SK-N-SH (cell line): ENCODE data around the gene CUEDC1. TPM values are rescaled to one million over a fixed set of nuclear protein-coding genes. Genes with fewer than 3 reads are reported as not detected.

Source experiments
- CTCF ChIA-PET: fragments of 300-600, 350-600 bp; formaldehyde crosslinking; extraction: SDS; loops from one replicate; lab custom pipeline; 2021; lab: Yijun Ruan, JAX
- POLR2A ChIA-PET: fragments of 350-600 bp; sonication (Branson Sonifier 250); formaldehyde crosslinking; extraction: SDS; loops from one replicate; lab custom pipeline; 2020; ENCODE audit warnings: antibody characterized with exemption, inconsistent platforms; lab: Yijun Ruan, JAX
- DNase-seq: peaks from one replicate; pipeline ENCODE4 v3.0.0; 2012
- H2AFZ ChIP-seq: fragments of 200-600 bp; sonication (generic); 2 replicates; pipeline ENCODE4 v1.8.1; 2016; ENCODE audit warnings: antibody characterized with exemption, mild to moderate bottlenecking, low read depth
- H3F3A ChIP-seq: fragments of 200-600 bp; sonication (generic); replicated peaks from 2 replicates; pipeline ENCODE3; 2016; ENCODE audit warnings: antibody characterized with exemption, mild to moderate bottlenecking; ENCODE audit not compliant: insufficient read depth
- H3K27ac ChIP-seq, 2 experiments: fragments of 200-500 bp in 1 of 2; fragments of 200-600 bp in 1 of 2; sonication (Bioruptor generic) in 1 of 2; sonication (generic), shearing (Covaris generic) in 1 of 2; 2 replicates each; pipeline versions ENCODE4 v1.5.1 to v1.6.1; 2014 to 2016; ENCODE audit warnings: low read depth in 2 of 2, inconsistent platforms in 1 of 2, low read length in 1 of 2, mild to moderate bottlenecking in 1 of 2, mixed read lengths in 1 of 2
- H3K27me3 ChIP-seq: fragments of 200-600 bp; sonication (generic), shearing (Covaris generic); 2 replicates; pipeline ENCODE4 v1.6.1; 2016; ENCODE audit warnings: mixed run types; ENCODE audit not compliant: insufficient read depth
- H3K36me3 ChIP-seq, 2 experiments: fragments of 200-500 bp in 1 of 2; fragments of 200-600 bp in 1 of 2; sonication (Bioruptor generic) in 1 of 2; sonication (generic) in 1 of 2; replicated peaks in 1 of 2; 2 replicates each; pipeline versions ENCODE3 to v1.5.1; 2014 to 2016; ENCODE audit warnings: low read length in 1 of 2, mild to moderate bottlenecking in 1 of 2; ENCODE audit not compliant: insufficient read depth in 2 of 2, control insufficient read depth in 1 of 2
- H3K4me1 ChIP-seq, 2 experiments: fragments of 200-500 bp in 1 of 2; fragments of 200-600 bp in 1 of 2; sonication (Bioruptor generic) in 1 of 2; sonication (generic), shearing (Covaris generic) in 1 of 2; 2 replicates each; pipeline versions ENCODE4 v1.5.1 to v1.6.1; 2014 to 2016; ENCODE audit warnings: low read depth in 1 of 2, low read length in 1 of 2, mixed run types in 1 of 2; ENCODE audit not compliant: insufficient read depth in 2 of 2, control insufficient read depth in 1 of 2
- H3K4me2 ChIP-seq: fragments of 200-600 bp; sonication (generic), shearing (Covaris generic); 2 replicates; pipeline ENCODE4 v1.6.1; 2017; ENCODE audit warnings: mixed run types
- H3K4me3 ChIP-seq, 2 experiments: fragments of 200-500 bp in 1 of 2; fragments of 200-600 bp in 1 of 2; sonication (Bioruptor generic) in 1 of 2; sonication (generic), shearing (Covaris generic) in 1 of 2; 2 replicates each; pipeline versions ENCODE4 v1.5.1 to v1.8.1; 2014 to 2016; ENCODE audit warnings: low read depth in 2 of 2, inconsistent platforms in 1 of 2, low read length in 1 of 2, mild to moderate bottlenecking in 1 of 2, mixed read lengths in 1 of 2, moderate library complexity in 1 of 2
- H3K79me2 ChIP-seq: fragments of 200-600 bp; sonication (generic); 2 replicates; pipeline ENCODE4 v1.8.1; 2017; ENCODE audit warnings: mild to moderate bottlenecking; ENCODE audit not compliant: insufficient read depth
- H3K9ac ChIP-seq: fragments of 200-600 bp; sonication (generic); 2 replicates; pipeline ENCODE4 v1.6.1; 2017; ENCODE audit warnings: mixed run types
- H3K9me2 ChIP-seq: fragments of 200-600 bp; sonication (generic); 2 replicates; pipeline ENCODE4 v1.6.1; 2017; ENCODE audit warnings: mixed run types
- H3K9me3 ChIP-seq: fragments of 200-600 bp; sonication (generic); 2 replicates; pipeline ENCODE4 v1.6.1; 2017; ENCODE audit warnings: mixed run types, mild to moderate bottlenecking, moderate library complexity
- H4K20me1 ChIP-seq: fragments of 200-600 bp; sonication (generic); 2 replicates; pipeline ENCODE4 v1.6.1; 2017; ENCODE audit warnings: mild to moderate bottlenecking, mixed run types; ENCODE audit not compliant: insufficient read depth
- CTCF ChIP-seq: fragments of 200-600 bp; sonication (generic); IDR thresholded peaks from 2 replicates; pipeline ENCODE4 v1.6.1; 2017; ENCODE audit warnings: antibody characterized with exemption, mild to moderate bottlenecking, moderate library complexity
- ELF1 ChIP-seq: IDR thresholded peaks from 2 replicates; pipeline ENCODE4 v1.4.0; 2012
- EP300 ChIP-seq, 2 experiments: IDR thresholded peaks; 2 replicates each; pipeline versions ENCODE4 v1.4.0 to v1.6.1; 2012; ENCODE audit warnings: borderline replicate concordance in 1 of 2, low read depth in 1 of 2, low read length in 1 of 2
- EZH2phosphoT487 ChIP-seq: fragments of 200-600 bp; sonication (generic); IDR thresholded peaks from 2 replicates; pipeline ENCODE4 v1.6.1; 2017; ENCODE audit warnings: low read depth, mixed run types, mild to moderate bottlenecking, antibody characterized with exemption, moderate library complexity, borderline replicate concordance
- FOSL2 ChIP-seq: IDR thresholded peaks from 2 replicates; pipeline ENCODE4 v1.4.0; 2012; ENCODE audit warnings: low read depth, mild to moderate bottlenecking, moderate library complexity, borderline replicate concordance
- GABPA ChIP-seq: IDR thresholded peaks from 2 replicates; pipeline ENCODE4 v1.4.0; 2012; ENCODE audit warnings: low read depth, mild to moderate bottlenecking
- NFIC ChIP-seq: IDR thresholded peaks from 2 replicates; pipeline ENCODE4 v1.4.0; 2012; ENCODE audit warnings: borderline replicate concordance
- NRF1 ChIP-seq: IDR thresholded peaks from 2 replicates; pipeline ENCODE4 v1.6.1; 2012; ENCODE audit warnings: low read depth, mild to moderate bottlenecking, low read length
- RAD21 ChIP-seq: IDR thresholded peaks from 2 replicates; pipeline ENCODE4 v1.6.1; 2012; ENCODE audit warnings: mild to moderate bottlenecking, low read length
- TCF12 ChIP-seq: IDR thresholded peaks from 2 replicates; pipeline ENCODE4 v1.4.0; 2012
- USF1 ChIP-seq: IDR thresholded peaks from 2 replicates; pipeline ENCODE4 v1.4.0; 2012; ENCODE audit warnings: low read depth, borderline replicate concordance
- YY1 ChIP-seq: IDR thresholded peaks from 2 replicates; pipeline ENCODE4 v1.4.0; 2012; ENCODE audit warnings: low read depth, mild to moderate bottlenecking
- ZBTB33 ChIP-seq: IDR thresholded peaks from 2 replicates; pipeline ENCODE4 v1.4.0; 2012; ENCODE audit warnings: low read depth, borderline replicate concordance
- WGBS: methylation state at CpG from one replicate; pipeline ENCODE4 v1.1.6; 2017; ENCODE audit warnings: low lambda C conversion rate; 5-methylcytosine and 5-hydroxymethylcytosine counted together
- polyA plus RNA-seq, 3 experiments: library from polyadenylated mRNA; depleted of rRNA; stranded (reverse); fragments of >200 nt; gene quantifications; 2 replicates each; pipeline ENCODE4 v1.2.3, GENCODE V29; 2012
- TF ChIP-seq, protein P1 (sequence below): fragments of 150-350 bp; IDR thresholded peaks from 2 replicates; pipeline ENCODE4 v1.6.1; 2016; ENCODE audit warnings: mild to moderate bottlenecking, low read depth, low read length
- TF ChIP-seq, protein P2 (sequence below): fragments of 150-350 bp; IDR thresholded peaks from 2 replicates; pipeline ENCODE4 v1.6.1; 2017; ENCODE audit warnings: antibody characterized with exemption, low read length, low read depth, borderline replicate concordance

CUEDC1 gene
- polyA plus RNA-seq, 1 of the 3 experiments (the other 2 are of a cell fraction): 58.9 TPM

- Histone ChIP-seq H4K20me1 (peaks cover 8% of the 10 kb centered on the region), H2AFZ (no peak overlapping the region), H3K79me2 (peaks cover 79% of the 10 kb centered on the region), H3K36me3 (no peaks in the 10 kb centered on the region), H3K27me3 (no peaks in the 10 kb centered on the region), H3K27ac (no peak overlapping the region), H3K9ac (no peak overlapping the region), H3K4me1 (peaks cover 9 to 32% of the 10 kb centered on the region in 2 experiments; a peak in 1 of 4 replicates), H3K9me2 (no peaks in the 10 kb centered on the region), H3K4me2 (no peak overlapping the region), H3F3A (peaks cover 6% of the 10 kb centered on the region), H3K4me3 (no peak overlapping the region), H3K9me3 (no peaks in the 10 kb centered on the region)
- POLR2A ChIA-PET: no interaction called here
- WGBS: over 99% methylated on average over 5 of the region's 5 CpGs
- DNase-seq: no peak
- no peak for TF ChIP-seq ZBTB33
- CTCF ChIA-PET: interaction anchor here (0.9 to 3.0 kb wide), 10 partner anchors 11 to 193 kb away, joined by 3 to 10 read pairs (median 4); no protein-coding TSS in a partner anchor
These were observed 35.3 kb downstream of the CUEDC1 start for GRCh38 chr17:57919918-57920317.

- ChIA-PET CTCF (interaction anchor here (0.8 to 2.1 kb wide), 9 partner anchors 10 to 75 kb away, joined by 3 to 12 read pairs (median 4); no protein-coding TSS in a partner anchor), POLR2A (no interaction called here)
- Histone ChIP-seq H3F3A (peaks cover 6% of the 10 kb centered on the region), H3K9ac (no peak overlapping the region), H3K4me3 (no peak overlapping the region), H3K27ac (peak overlapping the region; percentile 2 to 40; a peak in 2 of 4 replicates), H3K27me3 (no peaks in the 10 kb centered on the region), H3K79me2 (peaks cover 75% of the 10 kb centered on the region), H2AFZ (no peak overlapping the region), H4K20me1 (peaks cover 5% of the 10 kb centered on the region), H3K36me3 (no peaks in the 10 kb centered on the region), H3K9me3 (no peaks in the 10 kb centered on the region), H3K9me2 (no peaks in the 10 kb centered on the region), H3K4me1 (peaks cover 9 to 44% of the 10 kb centered on the region in 2 experiments; a peak in 1 of 4 replicates), H3K4me2 (peak overlapping the region; percentile 9; the same call in 1 of the 2 replicates)
- no peak for DNase-seq
- TF ChIP-seq TCF12 (no peak), NFIC (no peak), YY1 (no peak), EP300 (IDR thresholded peaks at IDR 0.05; ENCODE audit: borderline replicate concordance in 1 of 2, low read depth in 1 of 2, low read length in 1 of 2) (no peak), FOSL2 (no peak), EZH2phosphoT487 (no peak), GABPA (no peak), RAD21 (no peak), ELF1 (no peak), NRF1 (no peak), CTCF (no peak), USF1 (no peak)
- TF ChIP-seq, protein P1, sequence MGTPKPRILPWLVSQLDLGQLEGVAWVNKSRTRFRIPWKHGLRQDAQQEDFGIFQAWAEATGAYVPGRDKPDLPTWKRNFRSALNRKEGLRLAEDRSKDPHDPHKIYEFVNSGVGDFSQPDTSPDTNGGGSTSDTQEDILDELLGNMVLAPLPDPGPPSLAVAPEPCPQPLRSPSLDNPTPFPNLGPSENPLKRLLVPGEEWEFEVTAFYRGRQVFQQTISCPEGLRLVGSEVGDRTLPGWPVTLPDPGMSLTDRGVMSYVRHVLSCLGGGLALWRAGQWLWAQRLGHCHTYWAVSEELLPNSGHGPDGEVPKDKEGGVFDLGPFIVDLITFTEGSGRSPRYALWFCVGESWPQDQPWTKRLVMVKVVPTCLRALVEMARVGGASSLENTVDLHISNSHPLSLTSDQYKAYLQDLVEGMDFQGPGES: no peak
- TF ChIP-seq, protein P2, sequence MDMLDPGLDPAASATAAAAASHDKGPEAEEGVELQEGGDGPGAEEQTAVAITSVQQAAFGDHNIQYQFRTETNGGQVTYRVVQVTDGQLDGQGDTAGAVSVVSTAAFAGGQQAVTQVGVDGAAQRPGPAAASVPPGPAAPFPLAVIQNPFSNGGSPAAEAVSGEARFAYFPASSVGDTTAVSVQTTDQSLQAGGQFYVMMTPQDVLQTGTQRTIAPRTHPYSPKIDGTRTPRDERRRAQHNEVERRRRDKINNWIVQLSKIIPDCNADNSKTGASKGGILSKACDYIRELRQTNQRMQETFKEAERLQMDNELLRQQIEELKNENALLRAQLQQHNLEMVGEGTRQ: no peak
- WGBS: 76% methylated on average over 5 of the region's 5 CpGs
These were observed 37.0 kb downstream of the CUEDC1 start for GRCh38 chr17:57918017-57918895.
